A673 (cell line): ENCODE data around the gene FOXI1. TPM values are rescaled to one million over a fixed set of nuclear protein-coding genes. Genes with fewer than 3 reads are reported as not detected.

Experiments used
- BruUV-seq: library from RNA; stranded (reverse); fragments of 400-500 nt; replicated peaks from 2 replicates; lab custom pipeline; 2021; lab: Mats Ljungman, UMichigan
- CTCF ChIA-PET: fragments of 300-600 bp; sonication (Branson Sonifier 250); formaldehyde crosslinking; loops from one replicate; lab custom pipeline; 2022; ENCODE audit warnings: antibody characterized with exemption; lab: Charles Lee
- POLR2A ChIA-PET: fragments of 300-600 bp; sonication (Branson Sonifier 250); formaldehyde crosslinking; loops from one replicate; lab custom pipeline; 2022; ENCODE audit warnings: antibody characterized with exemption; ENCODE audit not compliant: low non-redundant PET; lab: Charles Lee
- DNase-seq: peaks from one replicate; pipeline ENCODE4 v3.0.0-alpha.2; 2015; ENCODE audit warnings: low spot score
- H3K27ac ChIP-seq: fragments of 200-600 bp; sonication (generic); 2 replicates; pipeline ENCODE4 v1.5.1; 2016; ENCODE audit warnings: mixed run types, low read depth, mild to moderate bottlenecking, mixed read lengths, antibody characterized with exemption, low read length; ENCODE audit not compliant: poor library complexity, severe bottlenecking
- H3K27me3 ChIP-seq: fragments of 200-600 bp; sonication (generic); replicated peaks from 2 replicates; pipeline ENCODE4 v1.6.1; 2017; ENCODE audit warnings: mixed run types, low read depth, mild to moderate bottlenecking, mixed read lengths, antibody characterized with exemption, low read length; ENCODE audit not compliant: insufficient read depth, poor library complexity
- H3K36me3 ChIP-seq: fragments of 200-600 bp; sonication (generic); 2 replicates; pipeline ENCODE4 v1.6.1; 2016; ENCODE audit warnings: mixed run types, mild to moderate bottlenecking, mixed read lengths, antibody characterized with exemption, low read length; ENCODE audit not compliant: insufficient read depth, poor library complexity, severe bottlenecking
- H3K4me1 ChIP-seq: fragments of 200-600 bp; sonication (generic); 2 replicates; pipeline ENCODE4 v1.6.1; 2017; ENCODE audit warnings: mixed run types, mild to moderate bottlenecking, mixed read lengths, antibody characterized with exemption, low read length; ENCODE audit not compliant: insufficient read depth, poor library complexity, severe bottlenecking
- H3K4me3 ChIP-seq: fragments of 200-600 bp; sonication (generic); 2 replicates; pipeline ENCODE4 v1.5.1; 2016; ENCODE audit warnings: low read depth, mixed run types, mild to moderate bottlenecking, mixed read lengths, low read length; ENCODE audit not compliant: poor library complexity, severe bottlenecking
- H3K9me3 ChIP-seq: fragments of 200-600 bp; sonication (generic); 2 replicates; pipeline ENCODE4 v1.6.1; 2016; ENCODE audit warnings: mixed run types, low read depth, mild to moderate bottlenecking, mixed read lengths, antibody characterized with exemption, low read length; ENCODE audit not compliant: poor library complexity, severe bottlenecking
- CTCF ChIP-seq: fragments of 300-800, 200-600 bp; sonication (generic); conservative IDR thresholded peaks from 2 replicates; pipeline ENCODE4 v1.5.1; 2017; ENCODE audit warnings: low read depth, mild to moderate bottlenecking, antibody characterized with exemption, low read length, moderate library complexity, mixed read lengths
- EZH2 ChIP-seq: fragments of 200-600 bp; sonication (generic); IDR thresholded peaks from 2 replicates; pipeline ENCODE4 v1.6.1; 2017; ENCODE audit warnings: borderline replicate concordance, low read depth, mild to moderate bottlenecking, mixed read lengths, antibody characterized with exemption, low read length; ENCODE audit not compliant: poor library complexity, severe bottlenecking
- intact Hi-C: fragments of 100-400 bp; cut with micrococcal nuclease; formaldehyde crosslinking; loops from one replicate; pipeline ENCODE4 v1.10.0; 2022; ENCODE audit not compliant: unreplicated experiment
- total RNA-seq: library from RNA; stranded (reverse); gene quantifications from 2 replicates; pipeline ENCODE4 v1.2.3, GENCODE V29; 2021

The FOXI1 gene
- total RNA-seq, 1 experiment from 2014 or later: not detected

DNA sequence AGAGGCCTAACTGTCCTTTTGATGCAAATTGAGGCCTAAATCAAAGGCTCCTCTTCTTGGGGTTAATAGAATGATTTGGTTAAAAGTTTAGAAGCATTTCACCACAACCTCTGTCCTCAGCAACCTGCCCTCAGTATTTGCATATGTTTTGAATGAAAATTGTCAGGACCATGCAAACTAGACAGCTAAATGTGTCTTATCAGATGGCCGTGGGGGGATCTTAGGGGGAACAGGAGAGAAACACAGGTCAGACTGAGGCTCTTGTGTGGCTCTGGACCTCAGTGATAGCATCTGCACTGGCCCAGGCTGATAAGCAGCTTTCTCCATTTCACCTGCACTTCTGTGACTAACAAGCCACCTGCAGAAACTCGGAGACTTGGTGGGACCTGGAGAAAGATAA lies 49.0 kb downstream of the FOXI1 start:
- POLR2A ChIA-PET: no interaction called here
- Histone ChIP-seq H3K4me3 (no peak overlapping the region), H3K27ac (no peak overlapping the region), H3K9me3 (no peaks in the 10 kb centered on the region), H3K4me1 (no peaks in the 10 kb centered on the region), H3K36me3 (no peaks in the 10 kb centered on the region), H3K27me3 (no peaks in the 10 kb centered on the region)
- CTCF ChIA-PET: no interaction called here
- no peak for DNase-seq
- no peak for TF ChIP-seq CTCF
- no peak for TF ChIP-seq EZH2
- no TSS peak for BruUV-seq
- intact Hi-C loops: no loop called here

GRCh38 chr5:170155771-170156170 lies 50.1 kb downstream of the FOXI1 start:
- ChIA-PET POLR2A (no interaction called here), CTCF (no interaction called here)
- Histone ChIP-seq H3K9me3 (no peaks in the 10 kb centered on the region), H3K36me3 (no peaks in the 10 kb centered on the region), H3K4me3 (no peak overlapping the region), H3K27ac (no peak overlapping the region), H3K27me3 (no peaks in the 10 kb centered on the region), H3K4me1 (no peaks in the 10 kb centered on the region)
- no TSS peak for BruUV-seq
- DNase-seq: no peak
- intact Hi-C loops: no loop called here
- no peak for TF ChIP-seq EZH2
- TF ChIP-seq CTCF: no peak

GRCh38 chr5:170159101-170159698 lies 53.5 kb downstream of the FOXI1 start:
- no TSS peak for BruUV-seq
- POLR2A ChIA-PET: no interaction called here
- Histone ChIP-seq H3K4me3 (no peak overlapping the region), H3K36me3 (no peaks in the 10 kb centered on the region), H3K9me3 (no peaks in the 10 kb centered on the region), H3K27ac (no peak overlapping the region), H3K27me3 (no peaks in the 10 kb centered on the region), H3K4me1 (no peaks in the 10 kb centered on the region)
- TF ChIP-seq CTCF (no peak), EZH2 (no peak)
- no peak for DNase-seq
- CTCF ChIA-PET: no interaction called here
- intact Hi-C loops: no loop called here

Other genes with a start within 250 kb of the FOXI1 start
- 5.6 and 10.8 TPM in 2 replicates for gene INSYN2B, start 125.4 kb upstream of the FOXI1 start, total RNA-seq
- gene C5orf58, start 127.1 kb downstream of the FOXI1 start, total RNA-seq: not detected in 2 replicates
- not detected in 2 replicates for gene LCP2, start 191.9 kb downstream of the FOXI1 start, total RNA-seq